Mononuclear cell (primary cell): ENCODE results near the gene PRKD2. TPM values are rescaled to one million over a fixed set of nuclear protein-coding genes. Genes with fewer than 3 reads are reported as not detected.
"Not testable (repeated sequence)": the region's sequence is repeated elsewhere in the genome, so short reads cannot be mapped to it uniquely, and the experiment has no call there.

Source experiments
- H3K27me3 ChIP-seq: 2 replicates; pipeline ENCODE4 v1.6.0; 2011; ENCODE audit warnings: low read length, control low read depth; ENCODE audit not compliant: insufficient read depth
- H3K4me1 ChIP-seq: 2 replicates; pipeline ENCODE4 v1.5.1; 2011; ENCODE audit warnings: mild to moderate bottlenecking, low read length, control low read depth; ENCODE audit not compliant: insufficient read depth
- H3K4me3 ChIP-seq: 2 replicates; pipeline ENCODE4 v1.5.1; 2011; ENCODE audit warnings: mild to moderate bottlenecking, low read length, moderate library complexity
- H3K9me3 ChIP-seq: 2 replicates; pipeline ENCODE4 v1.5.1; 2011; ENCODE audit warnings: low read depth, mild to moderate bottlenecking, control low read depth, low read length
- total RNA-seq: library from RNA; depleted of rRNA; stranded (reverse); fragments of >200 nt; gene quantifications from one replicate; pipeline ENCODE4 v1.2.3, GENCODE V29; 2012

PRKD2 gene
- total RNA-seq, 1 donor: 25.2 TPM

DNA sequence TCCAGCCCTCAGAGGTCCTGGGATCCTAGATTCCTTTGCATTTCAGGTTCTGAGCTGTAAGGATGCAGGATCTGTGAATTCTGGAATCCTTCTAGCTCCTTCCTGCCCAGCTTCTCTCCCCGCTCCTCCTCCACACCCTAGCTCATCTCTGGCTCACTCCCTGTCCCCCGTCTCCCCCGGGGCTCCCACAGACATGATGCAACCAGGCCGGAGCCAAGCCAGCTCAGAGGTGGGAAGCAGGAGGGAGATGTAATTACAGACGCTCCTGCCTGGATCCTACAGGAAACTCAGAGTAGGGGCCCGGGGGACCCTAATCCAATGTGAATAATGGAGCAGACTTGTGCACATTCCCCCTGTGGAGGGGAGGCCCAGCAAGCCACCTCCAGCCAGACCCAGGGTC, 85.4 kb downstream of the PRKD2 start:
- Histone ChIP-seq H3K27me3 (peaks cover 3% of the 10 kb centered on the region), H3K9me3 (no peaks in the 10 kb centered on the region), H3K4me1 (peaks cover 22% of the 10 kb centered on the region), H3K4me3 (no peak overlapping the region)

- H3K9me3 ChIP-seq: no peaks in the 10 kb centered on the region
- H3K27me3 ChIP-seq: no peaks in the 10 kb centered on the region
- H3K4me3 ChIP-seq: no peak overlapping the region
- peaks cover 30% of the 10 kb centered on the region for H3K4me1 ChIP-seq
These were observed 86.2 kb downstream of the PRKD2 start for GRCh38 chr19:46630586-46631205.

- peaks cover 35% of the 10 kb centered on the region for H3K4me1 ChIP-seq
- no peaks in the 10 kb centered on the region for H3K27me3 ChIP-seq
- no peaks in the 10 kb centered on the region for H3K9me3 ChIP-seq
- no peak overlapping the region for H3K4me3 ChIP-seq
These were observed 87.3 kb downstream of the PRKD2 start for GRCh38 chr19:46629546-46630025.

DNA sequence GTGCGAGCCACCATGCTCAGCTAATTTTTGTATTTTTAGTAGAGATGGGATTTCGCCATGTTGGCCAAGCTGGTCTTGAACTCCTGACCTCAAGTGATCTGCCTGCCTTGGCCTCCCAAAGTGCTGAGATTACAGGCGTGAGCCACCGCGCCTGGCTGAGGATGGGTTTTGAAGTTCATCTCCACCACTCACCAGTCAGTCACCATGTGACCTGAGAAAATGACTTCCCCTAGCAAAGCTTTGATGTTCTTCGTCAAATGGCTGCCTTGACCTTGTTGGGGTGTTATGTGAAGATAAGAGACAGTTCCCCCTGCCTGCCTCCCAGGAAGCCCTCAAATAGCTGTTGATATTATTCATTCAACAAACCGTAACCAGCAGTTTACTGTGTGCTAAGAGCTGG, 87.9 kb downstream of the PRKD2 start:
- not testable (repeated sequence) for H3K27me3 ChIP-seq, H3K9me3 ChIP-seq, H3K4me3 ChIP-seq
- peaks cover 37% of the 10 kb centered on the region for H3K4me1 ChIP-seq

GRCh38 chr19:46626446-46626845, 90.5 kb downstream of the PRKD2 start:
- peaks cover 50% of the 10 kb centered on the region for H3K4me1 ChIP-seq
- H3K9me3 ChIP-seq: no peaks in the 10 kb centered on the region
- no peak overlapping the region for H3K4me3 ChIP-seq
- H3K27me3 ChIP-seq: no peaks in the 10 kb centered on the region

GRCh38 chr19:46625731-46626130, 91.2 kb downstream of the PRKD2 start:
- no peak overlapping the region for H3K4me3 ChIP-seq
- no peaks in the 10 kb centered on the region for H3K9me3 ChIP-seq
- H3K4me1 ChIP-seq: peaks cover 57% of the 10 kb centered on the region
- no peaks in the 10 kb centered on the region for H3K27me3 ChIP-seq

DNA sequence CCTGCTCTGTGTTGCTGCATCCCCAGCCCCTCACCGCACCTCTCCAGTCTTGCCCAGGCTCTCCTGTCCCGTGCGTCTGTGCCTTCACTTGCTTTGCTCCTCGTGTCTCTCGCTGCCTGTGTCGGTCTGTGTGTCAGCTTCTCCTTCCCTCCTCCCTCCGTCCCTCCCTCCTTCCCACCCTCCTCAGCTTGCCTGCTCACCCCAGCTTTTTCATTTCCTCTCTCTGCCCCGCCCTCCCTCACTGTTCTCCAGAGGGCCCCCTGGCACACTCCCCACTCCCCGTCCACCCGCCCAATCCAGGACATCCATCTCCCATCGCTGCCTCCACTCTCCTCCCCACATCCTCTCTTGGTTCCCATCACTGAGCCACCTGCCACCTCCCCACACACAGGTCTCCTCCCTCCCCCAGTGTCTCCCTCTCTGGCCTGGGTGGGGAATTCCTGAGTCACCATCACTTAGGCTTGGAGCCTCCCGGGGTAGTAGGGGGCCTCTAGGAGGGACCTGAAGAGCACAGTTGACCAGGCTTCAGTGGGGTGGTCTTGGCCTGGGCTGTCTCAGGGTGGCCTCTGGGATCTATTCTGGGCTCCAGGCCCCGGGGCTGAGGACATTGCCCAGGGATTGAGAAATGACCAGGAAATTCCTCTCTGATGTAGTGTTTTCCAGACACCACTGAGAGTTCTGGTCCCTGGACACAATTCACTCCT, 91.8 kb downstream of the PRKD2 start, which contains the start of gene PTGIR:
PTGIR (minus strand) TSS at position 132 of the 704 bp plus-strand sequence. CDS start 864 bp downstream, outside the sequence.
- Histone ChIP-seq H3K4me1 (peaks cover 63% of the 10 kb centered on the region), H3K4me3 (peak within 1 kb of the TSS; percentile 25), H3K27me3 (no peaks in the 10 kb centered on the region), H3K9me3 (no peaks in the 10 kb centered on the region)

Other genes starting within 250 kb of the PRKD2 start
- gene PNMA8A, start 245.6 kb downstream of the PRKD2 start, total RNA-seq: not detected
- gene PNMA8B, start 221.2 kb downstream of the PRKD2 start, total RNA-seq: under 0.01 TPM
- gene CALM3, start 115.8 kb downstream of the PRKD2 start, total RNA-seq: 199 TPM
- 5.8 TPM for gene PTGIR, start 92.0 kb downstream of the PRKD2 start, total RNA-seq
- not detected for gene GNG8, start 80.9 kb downstream of the PRKD2 start, total RNA-seq
- gene DACT3, start 55.9 kb downstream of the PRKD2 start, total RNA-seq: 0.63 TPM
- 12.4 TPM for gene FKRP, start 28.9 kb upstream of the PRKD2 start, total RNA-seq
- 66.0 TPM for gene STRN4, start 29.3 kb upstream of the PRKD2 start, total RNA-seq
- gene SLC1A5, start 71.5 kb upstream of the PRKD2 start, total RNA-seq: 5.5 TPM
- 53.1 TPM for gene AP2S1, start 133.7 kb upstream of the PRKD2 start, total RNA-seq
- gene ARHGAP35, start 143.9 kb upstream of the PRKD2 start, total RNA-seq: 9.9 TPM